Measurements from ENCODE around the gene SLC16A10. TPM values are rescaled to one million over a fixed set of nuclear protein-coding genes. Genes with fewer than 3 reads are reported as not detected.
"Not testable (repeated sequence)": the region's sequence is repeated elsewhere in the genome, so short reads cannot be mapped to it uniquely, and the experiment has no call there.

The SLC16A10 gene
- total RNA-seq, 5 donors from 2014 or later (not counting 1 experiment from before 2014, with no cell fraction given): 10.2 to 16.5 (median 14.3) TPM

GRCh38 chr6:111184827-111185532 lies 97.7 kb downstream of the SLC16A10 start:
- H3K27ac Mint-ChIP-seq: no peak overlapping the region
- WGBS (ENCODE audit: insufficient coverage): 100% methylated on average over 4 of the region's 6 CpGs
- POLR2A ChIA-PET: no interaction called here

GRCh38 chr6:111185954-111186353 lies 98.7 kb downstream of the SLC16A10 start:
- no peaks in the 10 kb centered on the region for H3K4me1 Mint-ChIP-seq
- DNase-seq: no peak
- WGBS (ENCODE audit: insufficient coverage): no CpG with 5 or more reads among the region's 2 CpGs
- POLR2A ChIA-PET: no interaction called here
- H3K27ac Mint-ChIP-seq: no peak overlapping the region
- H3K36me3 Mint-ChIP-seq: peaks cover 6% of the 10 kb centered on the region
- H3K9me3 ChIP-seq: no peaks in the 10 kb centered on the region
- H3K4me3 ChIP-seq (ENCODE audit: control insufficient read depth in 1 of 2, extremely low read depth in 1 of 2, low read length in 1 of 2): no peak overlapping the region
- H3K27me3 Mint-ChIP-seq: no peaks in the 10 kb centered on the region
- CTCF ChIA-PET: no interaction called here
- H3K4me3 Mint-ChIP-seq: no peak overlapping the region
- ATAC-seq (replicated peaks in 1 of 4): no peak
- H3K36me3 ChIP-seq (ENCODE audit: control insufficient read depth in 2 of 2, extremely low read depth in 1 of 2, insufficient read depth in 1 of 2, low read length in 1 of 2): no peaks in the 10 kb centered on the region
- H3K9me3 Mint-ChIP-seq: no peaks in the 10 kb centered on the region
- no peaks in the 10 kb centered on the region for H3K4me1 ChIP-seq (ENCODE audit: control insufficient read depth in 1 of 2, extremely low read depth in 1 of 2, insufficient read depth in 2 of 2, low read length in 2 of 2)
- H3K27me3 ChIP-seq (replicated peaks in 1 of 2; ENCODE audit: control insufficient read depth in 2 of 2, extremely low read depth in 1 of 2, insufficient read depth in 2 of 2, low read length in 1 of 2): no peaks in the 10 kb centered on the region
- H3K27ac ChIP-seq (ENCODE audit: low read length): no peak overlapping the region

More at GRCh38 chr6:111184827-111185532, 97.7 kb downstream of the SLC16A10 start:
- H3K4me3 Mint-ChIP-seq: no peak overlapping the region
- H3K9me3 ChIP-seq: no peaks in the 10 kb centered on the region
- peaks cover 6% of the 10 kb centered on the region for H3K36me3 Mint-ChIP-seq
- no peak for ATAC-seq (replicated peaks in 1 of 4)
- no peaks in the 10 kb centered on the region for H3K9me3 Mint-ChIP-seq
- no peaks in the 10 kb centered on the region for H3K36me3 ChIP-seq (ENCODE audit: control insufficient read depth in 2 of 2, extremely low read depth in 1 of 2, insufficient read depth in 1 of 2, low read length in 1 of 2)
- DNase-seq: no peak
- no peaks in the 10 kb centered on the region for H3K27me3 ChIP-seq (replicated peaks in 1 of 2; ENCODE audit: control insufficient read depth in 2 of 2, extremely low read depth in 1 of 2, insufficient read depth in 2 of 2, low read length in 1 of 2)
- no peaks in the 10 kb centered on the region for H3K4me1 Mint-ChIP-seq
- H3K4me3 ChIP-seq (ENCODE audit: control insufficient read depth in 1 of 2, extremely low read depth in 1 of 2, low read length in 1 of 2): no peak overlapping the region
- no peak overlapping the region for H3K27ac ChIP-seq (ENCODE audit: low read length)
- CTCF ChIA-PET: no interaction called here
- H3K27me3 Mint-ChIP-seq: no peaks in the 10 kb centered on the region
- no peaks in the 10 kb centered on the region for H3K4me1 ChIP-seq (ENCODE audit: control insufficient read depth in 1 of 2, extremely low read depth in 1 of 2, insufficient read depth in 2 of 2, low read length in 2 of 2)

- no peaks in the 10 kb centered on the region for H3K27me3 ChIP-seq (replicated peaks in 1 of 2; ENCODE audit: control insufficient read depth in 2 of 2, extremely low read depth in 1 of 2, insufficient read depth in 2 of 2, low read length in 1 of 2)
- WGBS (ENCODE audit: insufficient coverage): no CpG with 5 or more reads among the region's 1 CpG
- ATAC-seq (replicated peaks in 1 of 4): no peak
- H3K4me1 Mint-ChIP-seq: no peaks in the 10 kb centered on the region
- no peaks in the 10 kb centered on the region for H3K4me1 ChIP-seq (ENCODE audit: control insufficient read depth in 1 of 2, extremely low read depth in 1 of 2, insufficient read depth in 2 of 2, low read length in 2 of 2)
- ChIA-PET CTCF (no interaction called here), POLR2A (no interaction called here)
- no peak overlapping the region for H3K4me3 ChIP-seq (ENCODE audit: control insufficient read depth in 1 of 2, extremely low read depth in 1 of 2, low read length in 1 of 2)
- H3K9me3 Mint-ChIP-seq: no peaks in the 10 kb centered on the region
- no peak overlapping the region for H3K27ac ChIP-seq (ENCODE audit: low read length)
- H3K27me3 Mint-ChIP-seq: no peaks in the 10 kb centered on the region
- H3K36me3 Mint-ChIP-seq: peaks cover 15% of the 10 kb centered on the region
- no peaks in the 10 kb centered on the region for H3K9me3 ChIP-seq
- no peak overlapping the region for H3K27ac Mint-ChIP-seq
- no peaks in the 10 kb centered on the region for H3K36me3 ChIP-seq (ENCODE audit: control insufficient read depth in 2 of 2, extremely low read depth in 1 of 2, insufficient read depth in 1 of 2, low read length in 1 of 2)
- H3K4me3 Mint-ChIP-seq: no peak overlapping the region
- DNase-seq: no peak
Observed at GRCh38 chr6:111187874-111188273, 100.6 kb downstream of the SLC16A10 start.

- H3K27me3 Mint-ChIP-seq; H3K4me1 ChIP-seq (ENCODE audit: control insufficient read depth in 1 of 2, extremely low read depth in 1 of 2, insufficient read depth in 2 of 2, low read length in 2 of 2); H3K9me3 Mint-ChIP-seq; H3K36me3 ChIP-seq (ENCODE audit: control insufficient read depth in 2 of 2, extremely low read depth in 1 of 2, insufficient read depth in 1 of 2, low read length in 1 of 2); H3K27ac Mint-ChIP-seq; H3K27me3 ChIP-seq (replicated peaks in 1 of 2; ENCODE audit: control insufficient read depth in 2 of 2, extremely low read depth in 1 of 2, insufficient read depth in 2 of 2, low read length in 1 of 2); H3K9me3 ChIP-seq; H3K4me3 ChIP-seq (ENCODE audit: control insufficient read depth in 1 of 2, extremely low read depth in 1 of 2, low read length in 1 of 2); H3K4me3 Mint-ChIP-seq; ATAC-seq (replicated peaks in 1 of 4); H3K27ac ChIP-seq (ENCODE audit: low read length); DNase-seq; H3K4me1 Mint-ChIP-seq; POLR2A ChIA-PET: not testable (repeated sequence)
- H3K36me3 Mint-ChIP-seq: peaks cover 15% of the 10 kb centered on the region
- WGBS (ENCODE audit: insufficient coverage): no CpG with 5 or more reads among the region's 2 CpGs
- CTCF ChIA-PET: interaction anchor here in 1 of 2 donors (1.5 kb wide), 1 partner anchor 132 kb away, joined by 3 read pairs; no protein-coding TSS in a partner anchor
Observed at GRCh38 chr6:111189666-111190210, 102.4 kb downstream of the SLC16A10 start.

- H3K27ac ChIP-seq (ENCODE audit: low read length): no peak overlapping the region
- H3K9me3 Mint-ChIP-seq: no peaks in the 10 kb centered on the region
- no peaks in the 10 kb centered on the region for H3K9me3 ChIP-seq
- no peaks in the 10 kb centered on the region for H3K4me1 Mint-ChIP-seq
- no peak for DNase-seq
- 87% methylated on average over 3 of the region's 3 CpGs for WGBS (ENCODE audit: insufficient coverage)
- H3K27me3 ChIP-seq (replicated peaks in 1 of 2; ENCODE audit: control insufficient read depth in 2 of 2, extremely low read depth in 1 of 2, insufficient read depth in 2 of 2, low read length in 1 of 2): no peaks in the 10 kb centered on the region
- H3K36me3 ChIP-seq (ENCODE audit: control insufficient read depth in 2 of 2, extremely low read depth in 1 of 2, insufficient read depth in 1 of 2, low read length in 1 of 2): no peaks in the 10 kb centered on the region
- CTCF ChIA-PET: interaction anchor here in 1 of 2 donors (1.5 kb wide), 1 partner anchor 133 kb away, joined by 3 read pairs; no protein-coding TSS in a partner anchor
- no peak overlapping the region for H3K4me3 Mint-ChIP-seq
- ATAC-seq (replicated peaks in 1 of 4): no peak
- no peaks in the 10 kb centered on the region for H3K27me3 Mint-ChIP-seq
- peaks cover 15% of the 10 kb centered on the region for H3K36me3 Mint-ChIP-seq
- POLR2A ChIA-PET: no interaction called here
- H3K4me1 ChIP-seq (ENCODE audit: control insufficient read depth in 1 of 2, extremely low read depth in 1 of 2, insufficient read depth in 2 of 2, low read length in 2 of 2): no peaks in the 10 kb centered on the region
- no peak overlapping the region for H3K4me3 ChIP-seq (ENCODE audit: control insufficient read depth in 1 of 2, extremely low read depth in 1 of 2, low read length in 1 of 2)
- no peak overlapping the region for H3K27ac Mint-ChIP-seq
Observed at GRCh38 chr6:111190637-111191036, 103.3 kb downstream of the SLC16A10 start.

GRCh38 chr6:111191136-111191535 lies 103.8 kb downstream of the SLC16A10 start:
- H3K9me3 Mint-ChIP-seq; DNase-seq; POLR2A ChIA-PET; H3K4me3 Mint-ChIP-seq; H3K27me3 Mint-ChIP-seq; H3K4me1 ChIP-seq (ENCODE audit: control insufficient read depth in 1 of 2, extremely low read depth in 1 of 2, insufficient read depth in 2 of 2, low read length in 2 of 2); H3K36me3 ChIP-seq (ENCODE audit: control insufficient read depth in 2 of 2, extremely low read depth in 1 of 2, insufficient read depth in 1 of 2, low read length in 1 of 2); H3K4me1 Mint-ChIP-seq; H3K27me3 ChIP-seq (replicated peaks in 1 of 2; ENCODE audit: control insufficient read depth in 2 of 2, extremely low read depth in 1 of 2, insufficient read depth in 2 of 2, low read length in 1 of 2); H3K4me3 ChIP-seq (ENCODE audit: control insufficient read depth in 1 of 2, extremely low read depth in 1 of 2, low read length in 1 of 2); H3K27ac Mint-ChIP-seq; H3K9me3 ChIP-seq; ATAC-seq (replicated peaks in 1 of 4); H3K27ac ChIP-seq (ENCODE audit: low read length): not testable (repeated sequence)
- H3K36me3 Mint-ChIP-seq: peaks cover 15% of the 10 kb centered on the region
- CTCF ChIA-PET: interaction anchor here in 1 of 2 donors (1.5 kb wide), 1 partner anchor 134 kb away, joined by 3 read pairs; no protein-coding TSS in a partner anchor

All from T-cell (primary cell).